Suppressor macrophage (primary cell): ENCODE results near the gene SMURF2.
"Not testable (repeated sequence)": the region's sequence is repeated elsewhere in the genome, so short reads cannot be mapped to it uniquely, and the experiment has no call there.

Experiments
- DNase-seq, 4 experiments: peaks; one replicate each; pipeline ENCODE4 v3.0.0-alpha.2; 2020 to 2022
- total RNA-seq, 17 experiments: gene quantifications; one replicate each; lab custom pipeline; 2026; ENCODE audit warnings: mixed read lengths in 6 of 17, inconsistent platforms in 3 of 17; lab: John Stamatoyannopoulos, UW

SMURF2 gene
- 31.4 to 75.4 (median 47.5) reads per million in 17 experiments for total RNA-seq

- peak; percentile 83 to 95 (median 92) for DNase-seq
These were observed at the start of gene SMURF2 for GRCh38 chr17:64661976-64662773. Gene SMURF2 (minus strand): TSS chr17:64662307. CDS start chr17:64661880, 427 bp downstream.

GRCh38 chr17:64709481-64709880, 47.4 kb upstream of the SMURF2 start:
- DNase-seq, result peak in 3 of 4 experiments; percentile 36 to 48 (median 46)

- peak; percentile 92 to 97 (median 94) for DNase-seq
These were observed 45.0 kb upstream of the SMURF2 start for GRCh38 chr17:64707050-64707591.

GRCh38 chr17:64706224-64707049, 44.3 kb upstream of the SMURF2 start:
- peak; percentile 70 to 88 (median 82) for DNase-seq

GRCh38 chr17:64702815-64703214, 40.7 kb upstream of the SMURF2 start:
- DNase-seq, result no peak

- DNase-seq, result no peak
These were observed 36.6 kb upstream of the SMURF2 start for GRCh38 chr17:64698725-64699124.

GRCh38 chr17:64694207-64694606, 32.1 kb upstream of the SMURF2 start:
- DNase-seq, result peak; percentile 88 to 96 (median 92)

- DNase-seq, result peak in 3 of 4 experiments; percentile 21 to 61 (median 32)
These were observed 30.1 kb upstream of the SMURF2 start for GRCh38 chr17:64692187-64692586.

- DNase-seq, result no peak
These were observed 27.0 kb upstream of the SMURF2 start for GRCh38 chr17:64689106-64689505.

GRCh38 chr17:64688481-64688880, 26.4 kb upstream of the SMURF2 start:
- no peak for DNase-seq

- DNase-seq, result no peak
These were observed 25.9 kb upstream of the SMURF2 start for GRCh38 chr17:64687961-64688360.

GRCh38 chr17:64687376-64687775, 25.3 kb upstream of the SMURF2 start:
- no peak for DNase-seq

GRCh38 chr17:64686705-64687104, 24.6 kb upstream of the SMURF2 start:
- DNase-seq, result no peak

GRCh38 chr17:64685705-64686104, 23.6 kb upstream of the SMURF2 start:
- DNase-seq, result no peak

- no peak for DNase-seq
These were observed 21.7 kb upstream of the SMURF2 start for GRCh38 chr17:64683796-64684195.

GRCh38 chr17:64682261-64683181, 20.4 kb upstream of the SMURF2 start:
- no peak for DNase-seq

GRCh38 chr17:64679710-64680216, 17.7 kb upstream of the SMURF2 start:
- DNase-seq, result no peak

- no peak for DNase-seq
These were observed 14.7 kb upstream of the SMURF2 start for GRCh38 chr17:64676763-64677162.

GRCh38 chr17:64670843-64671590, 8.9 kb upstream of the SMURF2 start:
- not testable (repeated sequence) for DNase-seq

GRCh38 chr17:64667807-64668721, 6.0 kb upstream of the SMURF2 start:
- DNase-seq, result not testable (repeated sequence)
